Nephron (organoid): ENCODE data around the gene SUPT3H.

Experiments used
- H3K27ac Mint-ChIP-seq, 3 experiments: 2 replicates each; pipeline ENCODE4 v1.8.0; 2020; ENCODE audit warnings: mixed read lengths in 3 of 3, mild to moderate bottlenecking in 2 of 3, moderate library complexity in 1 of 3
- H3K27me3 Mint-ChIP-seq: 2 replicates; pipeline ENCODE4 v1.8.0; 2021; ENCODE audit warnings: low read depth, mild to moderate bottlenecking, moderate library complexity, mixed read lengths
- H3K36me3 Mint-ChIP-seq: 2 replicates; pipeline ENCODE4 v1.8.0; 2020; ENCODE audit warnings: low read depth, mixed read lengths
- H3K4me1 Mint-ChIP-seq: 2 replicates; pipeline ENCODE4 v1.8.0; 2020; ENCODE audit warnings: mixed read lengths
- H3K4me3 Mint-ChIP-seq, 3 experiments: 2 replicates each; pipeline ENCODE4 v1.8.0; 2020; ENCODE audit warnings: mild to moderate bottlenecking in 3 of 3, mixed read lengths in 3 of 3, moderate library complexity in 2 of 3
- H3K9me3 Mint-ChIP-seq: 2 replicates; pipeline ENCODE4 v1.8.0; 2020; ENCODE audit warnings: mixed read lengths
- TF ChIP-seq, protein P1 (sequence below), 3 experiments: fragments of 200-600 bp; sonication (generic); IDR thresholded peaks; one replicate each; pipeline ENCODE4 v1.5.0; 2021; ENCODE audit warnings: antibody characterized with exemption in 3 of 3; ENCODE audit not compliant: unreplicated experiment in 3 of 3

The SUPT3H gene

DNA sequence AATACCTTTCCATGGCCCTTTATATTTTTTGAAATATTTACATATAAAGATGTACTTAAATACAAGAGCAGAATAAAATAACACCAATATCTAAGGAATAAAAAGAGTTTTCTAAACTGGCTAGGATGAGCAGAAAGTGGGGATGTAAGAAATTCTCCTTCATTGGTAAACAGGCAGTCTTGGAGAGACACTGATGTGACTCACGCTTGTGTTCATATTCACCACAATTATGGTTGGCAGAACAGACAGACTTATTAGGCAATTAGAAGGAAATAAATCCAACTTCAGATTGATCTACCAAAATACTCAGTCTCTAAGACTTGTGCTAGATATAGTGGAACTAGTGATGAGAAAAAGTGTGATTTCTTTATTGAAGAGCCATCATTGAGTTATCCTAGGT is 526.6 kb downstream of the SUPT3H start:
- Mint-ChIP-seq H3K27ac (no peak overlapping the region), H3K9me3 (no peaks in the 10 kb centered on the region), H3K27me3 (no peaks in the 10 kb centered on the region), H3K4me1 (peaks cover 17% of the 10 kb centered on the region), H3K36me3 (no peaks in the 10 kb centered on the region), H3K4me3 (no peak overlapping the region)
- TF ChIP-seq, protein P1, sequence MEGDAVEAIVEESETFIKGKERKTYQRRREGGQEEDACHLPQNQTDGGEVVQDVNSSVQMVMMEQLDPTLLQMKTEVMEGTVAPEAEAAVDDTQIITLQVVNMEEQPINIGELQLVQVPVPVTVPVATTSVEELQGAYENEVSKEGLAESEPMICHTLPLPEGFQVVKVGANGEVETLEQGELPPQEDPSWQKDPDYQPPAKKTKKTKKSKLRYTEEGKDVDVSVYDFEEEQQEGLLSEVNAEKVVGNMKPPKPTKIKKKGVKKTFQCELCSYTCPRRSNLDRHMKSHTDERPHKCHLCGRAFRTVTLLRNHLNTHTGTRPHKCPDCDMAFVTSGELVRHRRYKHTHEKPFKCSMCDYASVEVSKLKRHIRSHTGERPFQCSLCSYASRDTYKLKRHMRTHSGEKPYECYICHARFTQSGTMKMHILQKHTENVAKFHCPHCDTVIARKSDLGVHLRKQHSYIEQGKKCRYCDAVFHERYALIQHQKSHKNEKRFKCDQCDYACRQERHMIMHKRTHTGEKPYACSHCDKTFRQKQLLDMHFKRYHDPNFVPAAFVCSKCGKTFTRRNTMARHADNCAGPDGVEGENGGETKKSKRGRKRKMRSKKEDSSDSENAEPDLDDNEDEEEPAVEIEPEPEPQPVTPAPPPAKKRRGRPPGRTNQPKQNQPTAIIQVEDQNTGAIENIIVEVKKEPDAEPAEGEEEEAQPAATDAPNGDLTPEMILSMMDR (IDR thresholded peaks at IDR 0.05; ENCODE audit: unreplicated experiment in 3 of 3), result no peak

- Mint-ChIP-seq H3K36me3 (no peaks in the 10 kb centered on the region), H3K4me3 (no peak overlapping the region), H3K9me3 (no peaks in the 10 kb centered on the region), H3K27me3 (no peaks in the 10 kb centered on the region), H3K27ac (peak overlapping the region in 1 of 3 experiments; percentile 44), H3K4me1 (peaks cover 8% of the 10 kb centered on the region)
- TF ChIP-seq, protein P1 (IDR thresholded peaks at IDR 0.05; ENCODE audit: unreplicated experiment in 3 of 3), result no peak
Observed at GRCh38 chr6:44850312-44850711, 527.4 kb downstream of the SUPT3H start.

GRCh38 chr6:44849806-44850205 is 527.9 kb downstream of the SUPT3H start:
- TF ChIP-seq, protein P1 (IDR thresholded peaks at IDR 0.05; ENCODE audit: unreplicated experiment in 3 of 3), result no peak
- H3K4me1 Mint-ChIP-seq, result peaks cover 4% of the 10 kb centered on the region
- H3K27me3 Mint-ChIP-seq, result no peaks in the 10 kb centered on the region
- H3K9me3 Mint-ChIP-seq, result no peaks in the 10 kb centered on the region
- H3K4me3 Mint-ChIP-seq, result no peak overlapping the region
- H3K36me3 Mint-ChIP-seq, result no peaks in the 10 kb centered on the region
- H3K27ac Mint-ChIP-seq, result peak overlapping the region in 1 of 3 experiments; percentile 44

DNA sequence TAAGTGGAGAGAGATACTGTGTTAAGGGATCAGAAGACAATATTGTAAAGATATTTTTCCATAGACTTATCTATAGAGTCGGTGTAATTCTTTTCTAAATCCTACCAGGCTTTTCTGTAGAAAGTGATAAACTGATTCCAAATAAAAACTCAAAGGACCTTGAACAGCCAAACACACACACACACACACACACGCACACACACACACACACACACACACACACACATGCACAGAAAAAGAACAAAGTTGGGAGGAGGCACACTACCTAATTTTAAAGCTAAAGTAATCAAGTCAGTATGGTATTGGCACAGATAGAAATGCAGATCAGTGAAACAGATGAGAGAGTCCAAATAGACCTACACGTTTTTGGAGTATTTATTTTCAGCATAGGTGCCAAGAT is 534.0 kb downstream of the SUPT3H start:
- H3K4me1 Mint-ChIP-seq, result no peaks in the 10 kb centered on the region
- no peak overlapping the region for H3K4me3 Mint-ChIP-seq
- no peak overlapping the region for H3K27ac Mint-ChIP-seq
- no peaks in the 10 kb centered on the region for H3K9me3 Mint-ChIP-seq
- no peaks in the 10 kb centered on the region for H3K36me3 Mint-ChIP-seq
- TF ChIP-seq, protein P1 (IDR thresholded peaks at IDR 0.05; ENCODE audit: unreplicated experiment in 3 of 3), result no peak
- H3K27me3 Mint-ChIP-seq, result no peaks in the 10 kb centered on the region

DNA sequence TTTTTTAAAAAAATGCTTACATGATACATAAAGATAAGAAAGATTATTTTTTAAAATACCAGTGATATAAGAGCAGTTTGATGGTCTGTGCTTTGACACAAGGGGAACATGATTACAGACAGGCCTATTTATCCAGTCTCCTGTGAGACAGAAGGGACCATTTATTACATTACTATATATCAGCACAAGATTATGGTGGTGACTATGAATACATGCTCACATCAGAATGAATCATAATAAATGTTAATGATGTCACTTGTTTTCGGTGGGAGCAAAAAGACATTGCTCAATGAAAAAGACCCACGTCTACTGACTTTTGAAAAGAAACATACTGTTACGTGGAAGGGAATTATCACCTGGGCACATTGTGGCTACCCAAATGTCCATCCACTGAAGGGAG is 535.1 kb downstream of the SUPT3H start:
- Mint-ChIP-seq H3K36me3 (no peaks in the 10 kb centered on the region), H3K4me1 (no peaks in the 10 kb centered on the region), H3K9me3 (no peaks in the 10 kb centered on the region), H3K4me3 (no peak overlapping the region), H3K27ac (no peak overlapping the region), H3K27me3 (no peaks in the 10 kb centered on the region)
- TF ChIP-seq, protein P1 (IDR thresholded peaks at IDR 0.05; ENCODE audit: unreplicated experiment in 3 of 3), result no peak

- H3K4me3 Mint-ChIP-seq, result no peak overlapping the region
- no peaks in the 10 kb centered on the region for H3K4me1 Mint-ChIP-seq
- TF ChIP-seq, protein P1 (IDR thresholded peaks at IDR 0.05; ENCODE audit: unreplicated experiment in 3 of 3), result no peak
- H3K9me3 Mint-ChIP-seq, result no peaks in the 10 kb centered on the region
- no peaks in the 10 kb centered on the region for H3K36me3 Mint-ChIP-seq
- H3K27me3 Mint-ChIP-seq, result no peaks in the 10 kb centered on the region
- no peak overlapping the region for H3K27ac Mint-ChIP-seq
Observed at GRCh38 chr6:44841829-44842228, 535.9 kb downstream of the SUPT3H start.
